SHP77 treated with DMSO at 0.1 percent for 48 hours (cell line): ENCODE results near the gene APP.

Experiments used
- DNase-seq: peaks from one replicate; lab custom pipeline; 2025; lab: John Stamatoyannopoulos, UW

APP gene

DNA sequence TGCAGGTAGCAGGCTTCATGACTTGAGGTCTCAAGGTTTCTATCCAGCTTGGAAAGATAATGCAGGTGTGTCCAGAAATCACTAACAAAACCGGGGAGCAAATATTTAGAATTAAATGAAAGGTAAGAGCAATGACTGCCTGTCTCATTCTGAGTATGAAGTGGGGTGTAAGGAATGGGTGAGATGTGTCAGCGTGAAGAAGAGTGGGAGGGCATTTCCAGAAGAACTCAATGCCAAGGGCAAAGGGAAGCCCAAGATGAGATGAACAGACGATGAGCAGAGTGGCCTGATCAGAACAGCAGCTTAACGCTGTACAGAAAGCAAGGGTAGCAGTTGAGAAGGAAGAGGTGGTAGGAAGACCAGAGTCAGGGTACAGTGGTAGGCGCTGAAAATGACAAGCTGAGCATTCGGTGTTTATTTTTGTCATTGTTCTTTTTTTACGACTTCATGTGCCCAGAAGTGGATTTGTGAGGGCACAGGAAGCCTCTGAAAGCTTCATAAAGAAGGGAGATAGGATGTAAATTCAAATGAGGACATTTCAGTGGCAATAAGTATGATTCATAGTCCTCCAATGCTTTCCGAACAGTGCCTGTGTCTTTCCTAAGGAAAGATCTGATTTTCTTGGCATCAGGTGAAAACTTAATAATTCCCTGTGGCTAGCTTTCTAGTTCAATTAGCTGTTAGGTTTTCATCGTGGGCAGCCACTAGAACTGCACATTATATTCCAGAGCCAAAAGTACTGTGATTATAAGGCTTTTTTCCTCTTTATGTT lies 190.5 kb downstream of the APP start:
- DNase-seq = no peak

DNA sequence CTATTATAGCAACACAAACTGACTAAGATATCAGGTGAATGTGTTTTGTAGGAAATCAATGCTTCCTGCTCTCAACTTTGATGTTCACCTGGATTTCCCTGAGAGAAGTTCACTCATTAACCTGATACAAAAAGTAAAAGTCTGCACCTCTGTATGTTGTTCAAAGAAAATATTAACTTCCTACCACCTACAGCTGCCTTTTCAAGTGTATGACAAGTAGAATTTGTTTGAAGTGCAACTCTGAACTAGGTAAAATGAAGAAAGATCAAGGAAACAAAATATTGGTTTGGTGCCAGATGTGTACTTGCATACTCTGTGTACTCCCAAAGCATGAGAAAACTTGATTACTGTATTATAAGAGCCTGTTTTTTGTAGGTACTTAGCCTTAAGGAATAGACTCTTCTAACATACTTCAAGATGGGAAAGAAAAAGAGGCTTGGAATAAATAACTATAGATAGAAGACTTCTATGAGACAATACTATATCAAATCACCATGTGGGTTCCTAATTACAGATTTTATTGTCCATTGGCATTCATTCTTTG lies 193.4 kb downstream of the APP start:
- no peak for DNase-seq

DNA sequence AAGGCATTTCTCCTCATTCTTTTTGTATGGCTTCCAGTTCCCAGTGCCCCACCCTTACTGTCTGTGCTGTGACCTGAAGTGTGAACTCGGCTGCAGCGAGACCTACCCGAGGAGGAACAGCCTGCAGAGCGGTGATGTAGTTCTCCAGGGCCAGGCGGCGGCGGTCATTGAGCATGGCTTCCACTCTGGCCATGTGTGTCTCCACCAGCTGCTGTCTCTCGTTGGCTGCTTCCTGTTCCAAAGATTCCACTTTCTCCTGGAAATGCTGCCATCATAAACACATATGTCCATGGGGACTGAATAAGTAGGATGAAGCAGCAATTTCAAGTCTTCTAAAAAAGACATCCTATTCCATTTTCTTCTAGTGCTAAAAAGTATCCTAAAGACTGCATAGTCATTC lies 195.6 kb downstream of the APP start:
- no peak for DNase-seq

DNA sequence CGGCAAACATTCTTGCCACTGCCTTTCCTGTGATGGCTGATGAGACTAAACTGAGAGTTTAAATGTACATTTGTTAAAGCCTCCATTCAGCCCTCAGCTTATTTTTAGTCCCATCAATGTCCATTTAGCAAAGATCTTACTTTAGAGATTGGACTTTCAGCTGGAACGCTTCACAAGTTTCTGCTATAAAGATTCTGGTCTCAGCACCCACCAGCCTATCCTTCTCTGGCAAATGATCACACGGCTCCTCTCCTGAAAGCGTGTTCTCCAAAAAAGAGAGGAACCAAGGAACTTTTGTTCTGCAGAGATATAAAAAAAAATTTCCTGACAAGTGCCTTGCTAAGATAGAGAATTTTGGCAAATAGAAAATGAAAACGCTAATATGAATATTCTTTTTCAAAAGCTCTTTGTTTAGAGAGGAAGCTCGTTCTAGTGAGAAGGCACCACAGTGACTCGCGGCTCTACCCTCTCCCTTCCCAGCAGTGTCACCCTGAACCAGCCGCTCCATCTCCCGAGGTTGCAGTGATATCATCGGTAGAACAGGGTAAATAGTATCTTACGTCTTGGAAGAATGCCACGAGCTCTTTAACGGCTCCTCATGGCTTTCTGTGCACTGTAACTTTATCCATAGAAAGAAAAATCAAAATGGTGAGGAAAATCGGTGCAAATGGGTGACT lies 200.2 kb downstream of the APP start:
- no peak for DNase-seq

DNA sequence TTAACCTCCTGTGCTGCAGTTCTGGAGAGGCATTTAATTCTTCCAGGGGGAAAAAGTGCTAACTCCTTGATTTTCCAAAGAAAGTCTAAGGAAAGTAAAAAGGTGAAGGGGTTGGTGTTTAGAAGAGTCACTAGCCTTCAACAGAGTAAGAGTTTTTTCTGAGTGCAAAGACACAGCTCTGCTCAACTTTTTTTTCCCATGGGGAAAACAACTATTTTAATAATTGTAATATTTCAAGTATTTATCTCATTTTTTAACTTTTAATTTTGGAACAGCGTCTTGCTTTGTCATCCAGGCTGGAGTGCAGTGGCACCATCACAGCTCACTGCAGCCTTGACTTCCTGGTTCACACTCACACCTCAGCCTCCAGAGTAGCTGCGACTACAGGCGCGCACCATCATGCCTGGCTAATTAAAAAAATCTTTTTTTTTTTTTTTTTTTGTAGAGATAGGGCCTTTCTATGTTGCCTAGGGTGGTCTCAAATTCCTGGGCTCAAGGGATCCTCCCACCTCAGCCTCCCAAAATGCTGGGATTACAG lies 202.6 kb downstream of the APP start:
- no peak for DNase-seq

DNA sequence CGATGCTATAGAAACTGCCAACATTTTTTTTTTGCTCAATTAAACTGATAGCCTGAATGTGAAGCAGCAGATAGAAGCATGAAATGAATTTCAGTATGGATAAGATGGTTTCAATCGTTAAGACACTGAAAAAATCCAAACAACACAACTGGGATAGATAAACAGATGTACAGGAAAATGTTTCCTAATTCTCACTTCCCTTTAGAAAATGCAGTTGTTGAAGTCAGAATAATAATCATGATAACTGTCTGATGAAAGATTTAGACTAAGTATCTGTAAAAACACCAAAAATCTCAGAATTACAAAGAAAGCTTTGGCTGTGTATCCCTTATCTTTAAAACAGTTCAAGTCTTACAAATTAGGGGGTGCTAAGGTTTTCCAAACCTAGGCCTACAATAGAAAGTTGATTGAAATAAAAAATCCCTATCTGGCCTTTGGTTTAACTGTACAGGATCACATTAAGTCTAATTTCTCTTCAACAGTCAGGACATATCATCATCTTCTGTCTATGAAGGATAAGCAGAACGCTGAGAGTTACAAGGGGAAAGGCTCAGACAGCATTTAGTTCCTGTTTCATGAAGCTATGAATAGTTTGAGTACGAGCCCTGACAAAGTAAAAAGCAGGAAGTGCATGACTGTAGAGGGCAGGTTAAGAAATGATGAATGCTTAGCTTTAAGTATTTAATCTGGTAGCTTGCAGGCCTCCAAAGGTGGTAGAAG lies 203.2 kb downstream of the APP start:
- DNase-seq = no peak

DNA sequence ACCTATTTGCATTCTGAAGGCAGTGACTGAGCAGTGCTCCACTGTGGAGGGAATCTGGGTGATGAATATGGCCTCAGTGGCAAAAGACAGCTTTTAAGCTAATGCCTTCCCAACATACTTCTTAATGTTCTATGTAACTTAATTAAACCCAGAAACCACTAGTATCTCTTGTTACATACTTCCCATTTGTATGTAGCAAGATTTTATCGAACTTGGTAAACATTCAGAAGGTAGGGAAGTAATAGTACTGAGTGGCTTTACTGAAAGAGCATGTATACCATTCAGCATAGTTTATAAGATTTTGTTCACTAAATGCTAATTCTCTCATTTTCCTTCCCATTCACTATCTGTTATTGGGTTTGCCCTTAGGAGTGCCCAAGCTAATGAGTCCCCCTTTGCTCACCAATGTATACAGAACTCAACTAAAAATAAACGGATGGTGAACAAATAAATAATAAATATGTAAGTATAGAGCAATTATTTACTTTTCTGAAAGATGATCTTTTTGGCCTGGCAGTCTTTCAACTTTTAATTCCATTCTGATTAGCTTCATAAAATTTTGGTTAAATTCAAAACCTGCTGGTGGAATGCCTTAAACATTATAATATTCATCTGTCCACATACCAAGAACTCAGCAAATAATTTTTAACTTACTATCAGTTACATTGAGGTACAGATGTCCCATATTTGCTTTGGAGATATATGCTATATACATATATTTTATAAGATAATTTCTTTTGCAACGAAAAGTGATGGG lies 204.4 kb downstream of the APP start:
- DNase-seq = no peak

DNA sequence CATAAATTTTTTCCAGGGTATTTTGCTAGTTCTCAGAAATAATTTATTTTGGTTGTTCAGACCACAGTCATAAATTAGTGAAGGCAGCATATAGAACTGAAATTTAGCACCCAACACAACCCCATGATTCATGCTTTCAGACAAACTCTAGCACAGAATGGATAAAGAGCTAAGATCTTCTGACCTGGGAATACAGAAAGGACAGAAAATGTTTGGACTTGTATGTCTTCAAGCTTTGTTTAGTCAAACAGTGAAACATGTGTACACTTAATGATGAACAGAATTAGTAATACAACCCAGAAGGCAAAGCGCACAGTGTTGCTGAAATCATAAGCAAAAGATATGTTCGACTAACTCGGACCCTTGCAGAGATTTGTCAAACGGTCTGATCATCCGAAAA lies 205.6 kb downstream of the APP start:
- DNase-seq = no peak

DNA sequence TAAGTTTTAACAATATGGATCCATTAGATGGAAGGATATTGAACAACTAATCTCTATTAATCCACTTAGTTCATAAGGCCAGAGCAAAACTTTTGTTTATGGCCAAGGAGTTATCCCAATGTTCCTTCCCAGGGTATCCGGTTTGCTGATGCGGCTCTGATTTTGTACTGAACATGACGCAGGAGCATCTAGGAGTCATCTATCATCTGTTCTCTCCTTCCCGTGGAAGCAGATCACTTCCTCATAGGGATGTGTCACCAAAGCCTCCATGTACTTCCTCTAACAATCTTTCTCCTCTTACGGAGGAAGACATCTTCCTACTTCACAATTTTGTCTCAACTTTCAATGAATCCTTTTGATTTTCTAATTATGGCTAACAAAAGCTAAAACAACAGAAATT lies 206.6 kb downstream of the APP start:
- no peak for DNase-seq

DNA sequence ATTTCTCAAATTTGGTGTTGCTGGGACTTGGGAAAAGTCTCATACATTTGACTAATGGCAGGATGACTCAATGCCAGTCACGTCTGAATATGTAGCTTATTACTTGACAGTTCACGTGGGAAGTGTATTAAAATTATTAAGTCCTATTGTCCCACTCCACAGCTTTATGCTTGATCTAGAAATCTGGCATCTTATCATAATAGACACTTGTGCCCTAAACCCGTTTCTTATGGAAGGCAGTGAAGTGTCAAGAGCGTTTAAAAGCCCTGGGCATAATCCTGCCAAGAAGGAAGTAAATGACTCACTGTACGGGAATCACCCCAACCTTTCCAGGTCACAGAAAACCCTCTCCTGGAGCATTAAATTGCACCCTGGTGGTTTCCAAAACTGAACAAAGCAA lies 207.4 kb downstream of the APP start:
- DNase-seq = no peak

DNA sequence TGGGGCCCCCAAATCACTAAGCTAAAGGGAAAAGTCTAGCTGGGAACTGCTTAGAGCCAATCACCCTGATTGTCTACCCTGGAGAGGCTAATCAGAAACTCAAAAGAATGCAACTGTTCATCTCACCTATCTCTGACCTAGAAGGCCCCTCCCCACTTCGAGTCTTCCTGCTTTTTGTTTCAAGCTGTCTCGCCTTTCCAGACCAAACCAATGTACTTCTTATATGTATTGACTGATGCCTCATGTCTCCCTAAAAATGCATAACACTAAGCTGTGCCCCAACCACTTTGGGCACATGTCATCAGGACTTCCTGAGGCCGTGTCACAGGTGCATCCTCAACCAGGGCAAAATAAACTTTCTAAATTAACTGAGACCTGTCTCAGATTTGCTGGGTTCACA lies 209.5 kb downstream of the APP start:
- DNase-seq = no peak

DNA sequence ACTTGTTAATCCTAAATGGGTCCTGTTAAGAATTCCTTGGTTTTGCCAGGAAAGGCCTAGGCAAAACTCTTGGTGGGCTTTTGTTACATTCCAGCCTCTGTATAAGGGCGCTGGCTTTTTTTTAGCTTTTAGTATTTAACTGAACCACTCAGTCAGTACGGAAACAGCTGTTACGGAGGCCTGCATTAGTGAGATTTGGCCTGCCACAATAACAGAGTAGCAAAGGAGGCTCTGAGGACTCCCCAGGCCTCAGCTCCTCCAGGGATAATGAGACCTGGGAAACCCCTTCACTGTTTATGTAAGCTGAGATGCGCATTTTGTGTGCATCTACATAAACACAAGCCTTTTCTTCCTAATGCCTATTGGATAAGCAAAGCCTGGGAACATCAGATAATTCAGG lies 210.2 kb downstream of the APP start:
- no peak for DNase-seq

DNA sequence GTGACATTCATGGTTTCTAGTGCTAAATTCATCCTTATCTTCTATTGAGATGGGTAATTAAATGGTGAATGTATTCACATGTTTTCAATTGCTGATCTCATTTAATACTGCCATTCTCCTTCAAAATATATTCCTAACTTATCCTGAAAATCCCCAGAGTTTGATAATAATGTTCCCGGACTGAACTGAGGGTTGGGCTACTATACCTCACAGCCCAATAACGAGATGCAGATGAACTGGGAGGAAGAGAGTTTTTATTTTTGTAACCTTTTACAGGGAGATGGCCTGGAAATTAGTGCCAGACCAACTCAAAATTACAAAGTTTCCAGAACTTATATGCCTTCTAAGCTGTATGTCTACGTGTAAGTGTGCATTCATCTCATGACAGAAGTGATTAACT lies 210.8 kb downstream of the APP start:
- DNase-seq = no peak

DNA sequence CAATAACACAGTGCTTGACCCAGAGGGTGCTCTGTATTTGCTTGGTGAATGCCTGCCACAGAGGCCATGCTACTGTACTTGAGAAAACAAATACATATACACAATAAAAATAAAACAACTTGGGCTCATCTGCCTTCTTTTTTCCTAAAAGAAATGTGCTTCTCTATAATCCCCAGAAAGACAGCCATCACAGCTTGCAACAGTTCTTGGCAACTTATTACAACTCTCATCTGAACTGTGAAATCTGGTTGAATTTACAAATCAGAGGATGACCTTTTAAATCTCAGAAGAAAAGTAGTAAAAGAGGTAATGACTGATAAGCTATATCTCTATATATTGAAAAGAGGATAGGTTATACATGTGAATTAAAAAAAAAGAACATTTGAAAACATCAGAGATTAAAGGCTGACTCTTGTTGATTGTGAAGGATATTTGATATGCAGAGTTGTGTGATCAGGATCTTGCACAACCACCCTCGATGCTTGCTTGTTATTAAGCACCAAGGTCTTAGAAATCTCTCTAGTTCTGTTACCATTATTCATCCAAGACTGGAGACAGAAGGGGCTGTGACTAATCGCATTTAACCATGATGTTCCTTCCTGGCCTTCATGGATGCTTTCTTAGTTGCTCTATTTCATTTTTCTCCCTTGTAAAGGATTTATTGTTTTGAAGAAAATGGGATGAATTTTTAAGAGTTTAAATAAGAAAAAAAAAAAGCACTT lies 213.4 kb downstream of the APP start:
- DNase-seq = no peak

DNA sequence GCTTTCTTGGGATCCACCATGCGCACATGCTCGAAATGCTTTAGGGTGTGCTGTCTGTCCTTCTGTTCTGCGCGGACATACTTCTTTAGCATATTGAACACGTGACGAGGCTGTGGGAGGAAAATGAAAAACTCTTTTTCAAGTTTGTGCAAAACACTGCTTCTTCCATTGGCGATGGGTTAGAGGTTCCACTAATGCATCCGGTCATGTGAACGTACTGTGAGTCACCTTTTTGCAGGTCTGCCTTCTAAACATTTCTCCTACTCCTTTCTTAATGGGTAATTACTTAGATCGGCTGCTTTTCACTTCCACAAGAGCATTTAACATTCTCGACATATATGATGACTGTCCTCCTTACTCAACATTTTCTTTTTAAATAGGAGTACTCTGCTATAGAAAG lies 214.9 kb downstream of the APP start:
- DNase-seq = no peak

DNA sequence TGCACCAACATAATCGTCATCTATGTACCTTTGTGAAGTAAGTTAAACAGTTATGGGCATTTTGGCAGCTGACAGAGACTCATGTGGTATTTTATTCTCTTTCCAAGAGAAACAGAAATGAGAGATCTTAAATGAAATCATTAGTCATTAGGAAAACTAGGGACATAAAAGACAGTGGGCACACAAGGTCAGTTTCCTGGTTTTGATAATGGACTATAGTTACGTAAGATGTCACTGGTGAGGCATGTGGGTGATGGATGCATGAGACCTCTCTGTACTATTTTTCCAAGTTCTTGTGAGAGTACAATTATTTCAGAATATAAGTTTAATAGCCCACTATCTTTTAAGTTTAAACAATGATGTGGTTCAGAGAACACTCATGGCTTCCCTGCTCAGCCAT lies 216.9 kb downstream of the APP start:
- DNase-seq = no peak

DNA sequence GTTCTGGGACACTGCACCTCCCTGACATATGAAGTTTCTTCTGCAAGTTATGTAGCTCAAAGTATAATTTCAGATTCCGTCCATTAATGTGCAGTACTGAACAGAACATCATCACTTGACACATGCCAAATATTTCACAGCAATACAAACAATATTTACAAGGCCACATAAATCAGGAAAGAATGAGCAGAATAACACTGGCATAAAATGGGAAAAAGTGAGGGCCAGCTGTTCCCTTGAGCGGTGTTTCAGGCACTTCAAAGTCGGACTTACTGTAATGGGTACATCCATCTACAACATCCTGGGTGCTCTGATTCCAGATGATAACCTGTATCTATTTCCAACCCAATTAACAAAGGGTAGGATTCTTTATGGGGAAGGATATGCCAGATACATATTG lies 217.4 kb downstream of the APP start:
- no peak for DNase-seq

DNA sequence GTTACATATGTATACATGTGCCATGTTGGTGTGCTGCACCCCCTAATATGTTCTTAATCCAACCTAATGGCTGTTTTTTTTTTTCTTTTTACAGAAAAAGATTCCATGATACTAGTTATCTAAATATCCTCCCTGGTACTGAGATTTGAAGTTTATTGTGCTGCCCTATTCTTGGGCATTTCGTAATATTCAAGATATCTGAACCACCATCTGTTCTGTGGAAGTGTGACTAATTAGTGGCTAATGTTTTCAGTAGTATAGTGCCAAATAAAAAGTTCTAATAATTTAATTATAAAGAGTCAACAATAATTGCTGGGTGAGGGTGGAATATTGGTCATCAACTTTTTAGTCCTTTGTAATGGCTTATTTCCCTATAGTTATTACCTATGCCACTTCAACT lies 218.3 kb downstream of the APP start:
- DNase-seq = no peak

DNA sequence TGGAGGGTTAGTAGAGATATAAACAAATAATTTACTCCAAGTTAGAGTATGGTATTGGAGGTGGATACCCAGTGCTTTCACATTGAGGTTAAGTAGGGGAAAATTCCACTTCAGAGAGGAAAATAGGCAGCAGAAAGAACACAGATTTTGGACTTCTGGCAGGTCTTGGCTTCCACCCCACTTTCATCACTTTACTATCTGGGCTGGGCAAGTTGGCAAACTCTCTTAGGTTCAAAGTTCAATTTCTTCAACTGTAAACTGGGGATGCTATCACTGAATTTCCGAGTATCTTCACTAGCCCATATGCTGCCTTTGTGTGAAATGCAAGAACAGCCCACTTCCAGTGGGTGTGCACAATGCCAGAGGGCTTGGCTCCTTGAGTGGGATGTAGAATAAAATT lies 220.9 kb downstream of the APP start:
- no peak for DNase-seq

DNA sequence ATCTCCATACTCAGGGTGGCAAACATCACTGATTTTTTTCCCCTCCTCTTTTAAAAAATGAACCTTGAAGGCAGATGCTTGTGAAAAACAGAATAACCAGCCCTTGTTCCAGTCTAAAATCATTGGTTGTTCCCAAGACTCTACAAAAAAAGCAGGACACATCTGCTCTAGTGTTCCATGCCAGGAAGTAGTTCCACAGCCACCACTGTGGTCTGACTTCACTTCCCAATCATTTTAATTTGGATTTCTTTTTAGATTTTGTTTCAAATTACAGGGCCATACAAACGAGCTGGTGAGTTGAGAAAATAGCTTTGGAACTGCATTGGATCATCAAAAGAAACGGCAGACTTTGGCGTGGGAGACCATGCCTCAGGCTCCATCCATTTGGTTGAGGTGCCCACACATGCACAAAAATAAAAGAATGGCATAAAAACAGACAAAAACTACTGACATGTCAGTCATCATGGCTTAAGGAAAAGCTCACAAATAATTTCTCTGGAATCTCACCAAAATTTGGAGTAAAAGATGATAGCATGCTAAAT lies 225.8 kb downstream of the APP start:
- DNase-seq = no peak

DNA sequence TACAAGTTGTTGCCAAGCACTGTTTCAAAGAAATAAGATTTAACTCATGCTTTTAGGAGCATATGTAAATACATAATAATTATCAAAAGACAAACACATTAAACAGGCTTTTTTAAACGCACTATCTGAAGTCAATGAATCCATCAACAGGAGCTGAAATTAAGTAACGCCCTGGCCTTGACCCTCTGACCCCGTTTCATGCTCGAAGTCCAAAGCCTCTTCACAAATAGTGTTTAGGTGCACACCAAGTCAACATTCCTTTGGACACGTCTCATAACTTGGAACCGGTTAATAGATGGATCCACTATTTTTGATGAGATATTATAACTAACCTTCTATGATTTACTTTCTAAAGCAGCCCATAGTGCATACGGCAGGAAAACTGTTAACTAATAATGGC lies 226.5 kb downstream of the APP start:
- no peak for DNase-seq
